Measurements from ENCODE around the gene DGKB.

DNA sequence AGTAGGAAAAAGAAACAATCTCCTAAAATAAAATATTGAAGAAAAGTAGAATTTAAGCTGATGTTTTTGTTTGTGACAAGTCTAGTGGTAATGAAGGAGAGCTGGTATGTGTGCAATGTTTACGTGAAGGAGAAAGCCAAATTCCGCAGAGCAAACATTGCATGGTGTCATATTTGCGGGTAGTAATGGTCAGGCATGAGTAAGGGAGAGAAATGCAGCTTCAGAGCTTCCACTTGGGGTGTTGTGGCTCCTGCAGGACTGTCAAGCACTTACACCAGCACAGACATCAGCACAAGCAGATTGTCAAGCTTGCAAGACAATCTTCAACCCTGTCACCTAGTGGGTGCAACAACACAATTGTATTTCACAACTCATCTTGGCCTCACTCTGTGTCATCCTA is 776.6 kb downstream of the DGKB start:
- TF ChIP-seq EP300 (IDR thresholded peaks at IDR 0.05): no peak
- TF ChIP-seq POLR2A (IDR thresholded peaks at IDR 0.05): no peak

Measured in ovary (tissue), 1 donor.